ENCODE results near the gene VCL.
"Not testable (repeated sequence)": the region's sequence is repeated elsewhere in the genome, so short reads cannot be mapped to it uniquely, and the experiment has no call there.

The VCL gene

GRCh38 chr10:74097776-74098175 is 99.9 kb downstream of the VCL start:
- in situ Hi-C loops (cut with MboI; ENCODE audit: low sequenced_read_pairs) = no loop called here

GRCh38 chr10:74099420-74099819 is 101.5 kb downstream of the VCL start:
- in situ Hi-C loops (cut with MboI; ENCODE audit: low sequenced_read_pairs) = no loop called here

GRCh38 chr10:74099836-74100235 is 101.9 kb downstream of the VCL start:
- in situ Hi-C loops (cut with MboI; ENCODE audit: low sequenced_read_pairs) = no loop called here

- in situ Hi-C loops (cut with MboI; ENCODE audit: low sequenced_read_pairs) = no loop called here
These were observed 105.8 kb downstream of the VCL start for GRCh38 chr10:74103560-74104258.

- in situ Hi-C loops (cut with MboI; ENCODE audit: low sequenced_read_pairs) = no loop called here
These were observed 106.6 kb downstream of the VCL start for GRCh38 chr10:74104480-74104879.

GRCh38 chr10:74104996-74105395 is 107.1 kb downstream of the VCL start:
- in situ Hi-C loops (cut with MboI; ENCODE audit: low sequenced_read_pairs) = no loop called here

GRCh38 chr10:74107391-74107790 is 109.5 kb downstream of the VCL start:
- in situ Hi-C loops (cut with MboI; ENCODE audit: low sequenced_read_pairs) = no loop called here

GRCh38 chr10:74109452-74109851 is 111.5 kb downstream of the VCL start:
- in situ Hi-C loops (cut with MboI; ENCODE audit: low sequenced_read_pairs) = no loop called here

- in situ Hi-C loops (cut with MboI; ENCODE audit: low sequenced_read_pairs) = no loop called here
These were observed 112.2 kb downstream of the VCL start for GRCh38 chr10:74110120-74110519.

- in situ Hi-C loops (cut with MboI; ENCODE audit: low sequenced_read_pairs) = no loop called here
These were observed 113.9 kb downstream of the VCL start for GRCh38 chr10:74111799-74112198.

GRCh38 chr10:74113546-74113945 is 115.6 kb downstream of the VCL start:
- in situ Hi-C loops (cut with MboI; ENCODE audit: low sequenced_read_pairs) = no loop called here

- in situ Hi-C loops (cut with MboI; ENCODE audit: low sequenced_read_pairs) = no loop called here
These were observed 116.1 kb downstream of the VCL start for GRCh38 chr10:74114041-74114448.

- in situ Hi-C loops (cut with MboI; ENCODE audit: low sequenced_read_pairs) = no loop called here
These were observed 119.8 kb downstream of the VCL start for GRCh38 chr10:74117738-74118137.

- in situ Hi-C loops (cut with MboI; ENCODE audit: low sequenced_read_pairs) = no loop called here
These were observed 120.9 kb downstream of the VCL start for GRCh38 chr10:74118804-74119203.

GRCh38 chr10:74120911-74121310 is 123.0 kb downstream of the VCL start:
- in situ Hi-C loops (cut with MboI; ENCODE audit: low sequenced_read_pairs) = no loop called here

GRCh38 chr10:74121368-74121767 is 123.5 kb downstream of the VCL start:
- in situ Hi-C loops (cut with MboI; ENCODE audit: low sequenced_read_pairs) = no loop called here

- in situ Hi-C loops (cut with MboI; ENCODE audit: low sequenced_read_pairs) = no loop called here
These were observed 124.1 kb downstream of the VCL start for GRCh38 chr10:74122060-74122459.

GRCh38 chr10:74123081-74123480 is 125.2 kb downstream of the VCL start:
- in situ Hi-C loops (cut with MboI; ENCODE audit: low sequenced_read_pairs) = no loop called here

- in situ Hi-C loops (cut with MboI; ENCODE audit: low sequenced_read_pairs) = no loop called here
These were observed 136.3 kb downstream of the VCL start for GRCh38 chr10:74133923-74134820.

- in situ Hi-C loops (cut with MboI; ENCODE audit: low sequenced_read_pairs) = no loop called here
These were observed 137.5 kb downstream of the VCL start for GRCh38 chr10:74135452-74135851.

GRCh38 chr10:74137992-74138391 is 140.1 kb downstream of the VCL start:
- in situ Hi-C loops (cut with MboI; ENCODE audit: low sequenced_read_pairs) = no loop called here

- in situ Hi-C loops (cut with MboI; ENCODE audit: low sequenced_read_pairs) = not testable (repeated sequence)
These were observed 140.7 kb downstream of the VCL start for GRCh38 chr10:74138596-74138995.
